Mesodermal cell (in vitro differentiated cells): ENCODE data around the gene PCBP3.
A peak's percentile ranks its signal among the peaks of the same experiment; 100 is the strongest.

Source experiments
- H3K27ac ChIP-seq: 2 replicates; pipeline ENCODE4 v1.7.0; 2013; ENCODE audit warnings: mild to moderate bottlenecking, low read depth, low read length, moderate library complexity; ENCODE audit not compliant: severe bottlenecking
- H3K36me3 ChIP-seq: 2 replicates; pipeline ENCODE4 v1.7.1; 2013; ENCODE audit warnings: mild to moderate bottlenecking, low read length, moderate library complexity; ENCODE audit not compliant: control insufficient read depth, insufficient read depth
- H3K4me1 ChIP-seq: one replicate; pipeline ENCODE4 v1.7.1; 2013; ENCODE audit warnings: mild to moderate bottlenecking, low read length; ENCODE audit not compliant: insufficient read depth, control insufficient read depth, poor library complexity, severe bottlenecking
- H3K4me3 ChIP-seq: 2 replicates; pipeline ENCODE4 v1.7.0; 2013; ENCODE audit warnings: low read length, control low read depth, mild to moderate bottlenecking; ENCODE audit not compliant: insufficient read depth, poor library complexity, severe bottlenecking; ENCODE audit errors: extremely low read depth
- H3K9me3 ChIP-seq: 2 replicates; pipeline ENCODE4 v1.7.1; 2013; ENCODE audit warnings: mild to moderate bottlenecking, low read length, moderate library complexity; ENCODE audit not compliant: control insufficient read depth
- WGBS, 2 experiments: methylation state at CpG; one replicate each; pipeline ENCODE4 v1.1.5; 2013; ENCODE audit warnings: missing lambda C conversion rate in 2 of 2; ENCODE audit not compliant: insufficient coverage in 2 of 2; 5-methylcytosine and 5-hydroxymethylcytosine counted together

PCBP3 gene

DNA sequence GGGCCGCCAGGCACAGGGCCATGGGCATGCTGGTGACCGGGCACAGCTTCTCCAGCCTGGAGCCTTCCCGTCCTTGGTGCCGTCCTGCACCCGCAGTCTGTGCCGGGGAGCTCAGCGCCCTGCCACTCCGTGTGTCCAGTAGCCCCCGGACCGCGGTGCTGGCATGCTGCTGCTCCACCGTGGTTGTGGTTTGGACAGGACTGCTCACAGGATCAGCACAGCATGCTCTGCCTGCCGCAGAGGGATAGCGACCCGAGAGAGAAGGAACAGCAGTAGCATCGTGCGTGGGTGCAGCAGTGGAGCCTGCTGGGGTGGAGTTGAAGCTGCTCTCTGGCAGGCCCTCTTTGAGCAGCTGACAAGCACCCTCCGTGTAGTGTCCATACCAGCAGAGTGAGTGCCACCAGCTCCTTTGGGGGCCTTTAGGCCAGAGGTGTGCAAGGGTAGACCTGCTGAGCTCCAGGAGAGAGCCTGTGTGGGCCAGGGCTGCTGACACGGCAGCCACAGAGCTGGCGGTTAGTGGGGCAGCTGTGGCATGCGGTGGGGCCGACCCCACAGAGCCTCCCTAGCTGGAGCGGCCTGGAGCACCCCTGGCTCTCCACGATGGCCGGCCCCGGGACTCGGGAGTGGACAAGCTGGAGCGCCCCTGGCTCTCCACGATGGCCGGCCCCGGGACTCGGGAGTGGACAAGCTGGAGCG is 6.4 kb upstream of the PCBP3 start:
- WGBS, 2 experiments = 88% methylated on average over 22 of the region's 33 CpGs
- H3K9me3 ChIP-seq = no peaks in the 10 kb centered on the region
- no peak overlapping the region for H3K27ac ChIP-seq
- H3K4me3 ChIP-seq = no peak overlapping the region
- no peaks in the 10 kb centered on the region for H3K36me3 ChIP-seq
- peaks cover 10% of the 10 kb centered on the region for H3K4me1 ChIP-seq

DNA sequence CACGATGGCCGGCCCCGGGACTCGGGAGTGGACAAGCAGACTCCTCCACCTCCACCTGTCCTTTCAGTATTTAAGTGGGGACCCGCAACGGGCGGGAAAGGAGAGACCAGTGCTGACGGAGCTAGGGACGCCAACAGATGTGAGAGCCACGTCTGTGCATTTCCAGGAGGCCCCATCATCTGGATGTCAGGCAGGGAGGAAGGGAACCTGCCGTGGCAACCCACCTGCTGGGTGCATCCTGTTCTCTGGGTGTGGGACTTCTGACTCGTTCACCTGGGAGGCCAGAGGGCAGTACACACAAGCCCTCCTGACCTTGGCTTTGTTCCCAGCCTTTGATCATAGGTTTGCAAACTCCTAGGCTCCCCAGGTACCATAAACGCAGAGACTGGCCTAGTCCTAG is 5.6 kb upstream of the PCBP3 start:
- Histone ChIP-seq H3K36me3 (no peaks in the 10 kb centered on the region), H3K4me3 (no peak overlapping the region)

DNA sequence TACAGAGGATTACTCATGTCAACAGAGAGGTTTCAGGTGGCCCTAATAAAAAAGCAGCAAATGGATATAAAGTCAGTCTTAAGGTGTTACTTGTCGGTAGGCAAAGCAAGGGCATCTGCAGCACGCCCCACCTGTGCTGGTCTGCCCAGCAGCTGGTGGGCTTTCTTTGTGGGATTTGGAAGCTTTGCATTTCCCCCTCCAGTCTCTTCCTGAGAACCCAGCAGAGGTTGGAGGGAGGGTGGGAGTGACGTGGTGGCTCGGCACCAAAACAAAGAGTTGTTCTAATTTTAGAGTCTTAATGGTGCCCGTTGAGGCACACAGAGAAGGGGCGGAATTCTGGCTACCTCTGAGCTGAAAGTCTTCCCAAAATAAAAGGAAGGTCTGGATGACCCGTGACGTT is 4.8 kb upstream of the PCBP3 start:
- 58 to 82% methylated on average over 6 of the region's 8 CpGs for WGBS, 2 experiments
- H3K27ac ChIP-seq = no peak overlapping the region
- H3K4me1 ChIP-seq = peaks cover 10% of the 10 kb centered on the region
- H3K9me3 ChIP-seq = no peaks in the 10 kb centered on the region
- no peak overlapping the region for H3K4me3 ChIP-seq
- no peaks in the 10 kb centered on the region for H3K36me3 ChIP-seq

More for the DNA sequence above, 5.6 kb upstream of the PCBP3 start:
- Histone ChIP-seq H3K9me3 (no peaks in the 10 kb centered on the region), H3K27ac (no peak overlapping the region), H3K4me1 (peaks cover 10% of the 10 kb centered on the region)
- WGBS, 2 experiments = 73 to 81% methylated on average over 9 of the region's 13 CpGs

DNA sequence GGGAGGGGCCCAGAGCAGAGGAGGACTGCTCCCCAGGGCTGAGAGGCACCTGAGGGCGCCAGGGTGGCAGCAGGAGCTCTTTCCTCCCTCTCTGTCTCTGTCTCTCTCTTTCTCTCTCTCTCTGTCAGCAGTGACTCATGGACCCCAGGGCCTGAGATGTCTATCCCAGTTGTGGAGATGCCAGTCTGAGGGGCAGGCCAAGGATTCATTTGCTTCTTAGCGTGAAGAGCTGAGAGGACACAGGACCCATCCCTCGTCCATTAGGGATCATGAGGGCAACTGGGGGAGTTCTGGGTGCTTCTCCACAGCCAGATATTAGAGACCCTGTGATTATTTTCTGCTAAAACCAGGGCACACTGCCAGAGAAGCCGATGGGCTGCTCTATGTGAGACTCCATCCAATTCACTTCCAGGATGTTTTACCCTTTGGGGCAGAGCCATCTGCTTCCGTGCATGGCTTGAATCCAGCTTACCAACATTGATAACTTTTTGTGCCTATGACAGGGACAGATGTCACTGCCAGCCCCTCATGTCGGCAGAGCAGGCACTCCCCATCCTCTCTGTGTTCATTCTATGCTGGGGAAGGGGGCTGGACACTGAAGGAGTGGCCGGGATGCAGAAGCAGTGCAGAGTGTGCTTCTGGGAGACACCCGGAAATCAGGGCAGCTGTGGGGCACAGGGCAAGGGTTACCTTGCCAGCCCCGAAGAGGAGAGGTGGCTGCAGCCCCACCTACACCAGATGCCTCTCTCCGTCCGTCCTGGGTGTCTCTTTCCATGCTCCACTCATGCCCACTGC is 4.1 kb upstream of the PCBP3 start:
- H3K9me3 ChIP-seq = no peaks in the 10 kb centered on the region
- 85 to 93% methylated on average over 10 to 11 of the region's 11 CpGs for WGBS, 2 experiments
- peaks cover 10% of the 10 kb centered on the region for H3K4me1 ChIP-seq
- no peak overlapping the region for H3K4me3 ChIP-seq
- no peaks in the 10 kb centered on the region for H3K36me3 ChIP-seq
- H3K27ac ChIP-seq = no peak overlapping the region

DNA sequence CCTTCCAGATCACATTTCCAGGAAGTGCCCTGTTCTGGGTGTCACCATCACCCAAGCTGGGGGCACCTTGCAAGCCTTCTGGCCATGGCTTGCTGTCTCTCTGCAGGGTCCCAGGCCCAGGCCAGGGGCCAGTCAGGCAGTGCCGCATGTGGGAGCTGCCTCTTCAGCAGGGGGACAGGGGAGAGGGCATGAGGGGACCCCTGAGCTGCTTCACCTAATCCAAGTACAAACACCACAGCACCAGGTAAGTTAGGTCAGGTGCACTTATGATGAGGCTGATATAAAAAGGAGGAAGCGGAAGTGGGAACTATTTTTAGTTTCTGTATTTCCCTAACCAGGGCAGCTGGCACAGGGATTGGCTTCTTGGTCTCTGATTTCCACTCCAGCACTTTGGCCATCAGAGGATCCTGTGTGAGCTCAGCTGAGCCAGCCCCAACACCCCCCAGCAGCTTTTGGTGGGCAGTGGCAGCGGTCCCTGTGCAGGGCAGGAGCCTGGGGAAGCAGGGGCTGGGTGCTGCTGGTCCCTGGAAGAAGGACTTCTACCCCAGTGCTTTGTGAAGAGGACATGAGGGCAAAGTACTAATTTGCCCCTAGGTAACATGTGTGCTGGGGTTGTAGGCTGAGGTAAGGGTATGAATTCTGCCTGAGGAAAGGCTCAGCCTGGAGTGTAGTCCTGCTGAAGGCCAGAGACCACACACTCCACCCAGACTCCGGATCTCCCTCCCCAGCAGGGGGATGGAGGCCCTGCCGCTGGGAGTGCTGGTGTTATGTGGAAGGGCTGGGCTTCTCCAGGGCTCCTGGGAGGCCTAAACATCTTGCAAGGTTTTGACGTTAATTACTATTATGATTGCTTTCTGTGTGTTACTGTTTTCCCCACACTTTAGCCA is 3.3 kb upstream of the PCBP3 start:
- no peaks in the 10 kb centered on the region for H3K36me3 ChIP-seq
- 100% methylated on average over 2 of the region's 6 CpGs; no CpG with 5 or more reads in 1 of the 2 experiments for WGBS, 2 experiments
- peaks cover 10% of the 10 kb centered on the region for H3K4me1 ChIP-seq
- H3K4me3 ChIP-seq = no peak overlapping the region
- H3K9me3 ChIP-seq = no peaks in the 10 kb centered on the region
- peak overlapping the region; percentile 25 for H3K27ac ChIP-seq

DNA sequence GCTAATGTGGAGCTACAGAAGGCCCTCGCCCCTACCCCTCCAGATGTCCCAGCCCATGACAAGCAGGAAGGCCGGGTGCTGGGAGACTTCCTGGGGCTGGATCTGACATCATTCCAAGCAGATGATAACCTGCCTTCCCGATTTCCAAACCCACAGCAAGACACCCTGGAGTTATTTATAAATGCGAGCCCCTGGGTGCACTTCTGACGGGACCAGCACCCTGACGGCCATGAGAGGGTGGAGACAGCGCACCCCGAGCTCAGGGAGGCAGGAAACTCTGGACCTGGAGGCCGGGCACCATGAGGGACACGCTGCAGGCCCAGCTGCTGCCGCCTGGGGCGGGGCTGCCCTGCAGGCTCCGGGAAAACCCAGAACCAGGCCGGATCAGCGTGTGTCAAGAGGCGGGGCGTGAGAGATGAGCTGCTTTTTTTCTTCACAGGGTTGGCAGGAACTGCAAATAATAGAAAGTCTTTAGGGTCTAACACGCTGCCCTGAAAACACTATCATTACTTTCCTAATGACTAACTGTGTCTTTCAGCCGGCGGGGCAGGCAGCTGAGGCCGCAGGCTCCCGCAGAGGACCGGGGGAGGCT is 2.5 kb upstream of the PCBP3 start:
- Histone ChIP-seq H3K4me3 (no peak overlapping the region), H3K36me3 (no peaks in the 10 kb centered on the region), H3K4me1 (peaks cover 10% of the 10 kb centered on the region), H3K9me3 (no peaks in the 10 kb centered on the region), H3K27ac (peak overlapping the region; percentile 49)
- WGBS, 2 experiments = 25 to 27% methylated on average over 16 to 21 of the region's 23 CpGs

DNA sequence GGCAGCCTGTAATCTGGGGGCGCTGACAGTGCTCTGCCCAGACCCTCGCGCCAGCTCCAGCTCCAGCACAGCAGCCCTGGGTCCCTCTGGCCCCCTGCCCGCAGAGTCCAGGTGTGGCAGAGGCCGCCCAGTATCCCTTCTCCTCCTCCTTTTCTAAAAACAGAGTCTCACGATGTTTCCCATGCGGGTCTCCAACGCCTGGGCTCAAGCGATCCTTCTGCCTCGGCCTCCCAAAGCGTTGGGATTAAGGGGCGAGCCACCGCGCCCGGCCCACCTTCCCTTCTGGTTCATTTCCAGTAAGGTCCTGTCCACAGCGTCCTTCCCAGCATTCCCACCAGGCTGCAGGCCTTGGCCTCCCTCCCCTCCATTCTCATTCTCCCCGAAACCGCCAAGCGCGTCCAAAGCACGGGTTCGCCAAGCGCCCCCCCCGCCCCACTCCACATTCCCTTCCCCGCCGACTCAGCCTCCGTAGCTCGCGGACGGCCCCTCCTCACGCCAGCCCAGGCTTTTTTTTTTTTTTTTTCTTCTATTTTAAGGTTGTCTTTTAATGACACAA is 2.0 kb upstream of the PCBP3 start:
- Histone ChIP-seq H3K4me3 (no peak overlapping the region), H3K9me3 (no peaks in the 10 kb centered on the region), H3K4me1 (peaks cover 10% of the 10 kb centered on the region), H3K36me3 (no peaks in the 10 kb centered on the region), H3K27ac (peak overlapping the region; percentile 49)
- WGBS, 2 experiments = 39 to 45% methylated on average over 14 to 18 of the region's 31 CpGs

DNA sequence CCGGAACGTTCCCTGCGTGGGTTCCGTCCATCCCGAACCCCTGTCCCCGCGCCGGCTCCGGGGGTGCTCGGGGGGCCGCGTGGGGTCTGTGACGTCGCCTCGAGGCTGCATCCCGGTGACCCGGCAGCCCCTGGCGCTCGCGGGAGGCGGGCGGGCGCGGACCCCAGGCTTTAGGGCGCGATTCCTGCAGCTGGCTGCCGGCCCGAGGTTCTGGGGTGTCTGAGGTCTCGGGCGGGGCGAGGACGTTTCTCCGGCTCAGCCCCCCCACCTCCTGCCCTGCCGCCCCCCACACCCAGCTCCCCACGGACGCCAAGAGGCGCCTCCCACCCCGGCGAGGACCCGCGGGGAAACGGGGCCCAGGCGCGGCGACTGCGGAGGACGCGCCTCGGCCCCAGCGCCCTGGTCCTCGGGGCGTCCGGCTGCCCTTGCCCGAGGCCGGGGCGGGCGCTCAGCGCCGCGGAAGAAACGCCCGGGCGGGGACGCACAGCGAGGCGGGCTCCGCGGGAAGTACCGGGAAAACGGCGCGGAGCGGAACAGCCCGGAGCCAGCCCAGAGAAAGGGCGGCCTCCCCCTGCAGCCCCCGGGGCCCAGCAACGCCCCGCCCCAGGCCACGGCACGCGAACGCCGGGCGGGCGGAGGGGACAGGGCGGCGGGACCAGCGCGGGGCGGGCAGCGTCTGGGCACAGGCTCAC is 1.3 kb upstream of the PCBP3 start:
- Histone ChIP-seq H3K27ac (no peak overlapping the region), H3K4me1 (peaks cover 10% of the 10 kb centered on the region), H3K36me3 (no peaks in the 10 kb centered on the region), H3K9me3 (no peaks in the 10 kb centered on the region), H3K4me3 (peak overlapping the region; percentile 25)
- whole genome bisulfite sequencing, 2 experiments = 16 to 29% methylated on average over 48 to 73 of the region's 91 CpGs

DNA sequence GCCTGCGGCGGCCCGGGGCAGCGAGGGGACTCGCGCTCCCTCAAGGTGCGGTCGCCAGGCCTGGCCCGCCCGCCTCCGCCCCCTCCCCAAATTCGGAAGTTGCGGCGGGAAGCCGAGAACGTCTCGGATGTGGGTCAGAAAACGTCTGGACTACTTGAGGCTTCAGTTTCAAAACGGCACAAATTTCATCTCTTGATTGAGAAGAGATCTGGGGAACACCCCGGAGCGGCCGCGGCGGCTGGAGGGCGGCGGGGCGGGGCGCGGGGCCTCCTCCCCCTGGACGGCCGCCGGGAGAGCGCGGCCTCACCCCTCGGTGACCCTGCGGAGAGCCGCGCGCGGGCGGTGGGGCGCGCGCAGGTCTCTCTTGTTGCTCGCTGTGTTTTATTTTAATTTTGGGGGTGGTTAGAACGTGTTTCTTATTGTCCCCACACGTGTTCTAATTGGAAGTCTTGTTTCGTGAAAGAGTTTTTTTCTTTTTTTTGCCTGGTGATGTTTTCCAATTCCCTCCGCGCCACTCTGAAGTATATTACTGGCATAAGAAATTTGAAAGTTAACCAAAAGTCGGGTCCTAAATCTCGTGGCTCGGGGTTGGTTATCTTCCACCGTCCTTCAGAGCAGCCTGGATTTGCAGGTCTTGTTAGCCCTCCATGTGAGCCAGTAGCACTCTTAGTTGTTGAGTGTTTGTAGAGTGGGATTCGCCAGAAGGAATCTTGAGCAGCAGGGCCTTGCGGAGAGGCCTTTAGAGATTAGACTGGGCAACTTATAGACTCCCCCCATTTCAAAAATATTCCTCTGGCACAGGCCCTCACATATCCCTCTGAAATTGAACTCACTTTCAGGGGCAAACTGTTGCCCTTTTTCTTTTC is 749 bp downstream of the PCBP3 start:
- H3K4me1 ChIP-seq = peaks cover 10% of the 10 kb centered on the region
- no peaks in the 10 kb centered on the region for H3K9me3 ChIP-seq
- H3K27ac ChIP-seq = no peak overlapping the region
- peak overlapping the region; percentile 36 for H3K4me3 ChIP-seq
- 5% methylated on average over 23 to 31 of the region's 56 CpGs for WGBS, 2 experiments
- H3K36me3 ChIP-seq = no peaks in the 10 kb centered on the region
